Panc1 (cell line): ENCODE data around the gene SLC4A9. TPM values are rescaled to one million over a fixed set of nuclear protein-coding genes. Genes with fewer than 3 reads are reported as not detected.

Experiments used
- ATAC-seq: fragments of 200-7000 bp; cut with Tn5 transposase; 2 replicates; pipeline ENCODE4 v1.9.1; 2020; ENCODE audit warnings: mild to moderate bottlenecking, moderate library complexity
- BruUV-seq: library from RNA; stranded (reverse); fragments of 400-500 nt; replicated peaks from 2 replicates; lab custom pipeline; 2021; lab: Mats Ljungman, UMichigan
- CTCF ChIA-PET: fragments of 300-600 bp; sonication (Branson Sonifier 250); formaldehyde crosslinking; loops from one replicate; lab custom pipeline; 2022; ENCODE audit warnings: antibody characterized with exemption; lab: Charles Lee
- POLR2A ChIA-PET: fragments of 300-600 bp; sonication (Branson Sonifier 250); formaldehyde crosslinking; loops from one replicate; lab custom pipeline; 2022; ENCODE audit warnings: antibody characterized with exemption; lab: Charles Lee
- DNase-seq: peaks from one replicate; pipeline ENCODE4 v3.0.0-alpha.2; 2010; ENCODE audit warnings: low read depth, low spot score
- H3K27ac ChIP-seq: 2 replicates; pipeline ENCODE4 v1.5.1; 2011; ENCODE audit warnings: mild to moderate bottlenecking, low read length, inconsistent platforms
- H3K27me3 ChIP-seq: fragments of 200-500 bp; sonication (Bioruptor generic); 2 replicates; pipeline ENCODE4 v1.6.0; 2014; ENCODE audit warnings: low read length, inconsistent platforms; ENCODE audit not compliant: control insufficient read depth, insufficient read depth
- H3K36me3 ChIP-seq: fragments of 200-500 bp; sonication (Bioruptor generic); 2 replicates; pipeline ENCODE4 v1.5.1; 2014; ENCODE audit warnings: inconsistent platforms, mild to moderate bottlenecking, low read length, moderate library complexity; ENCODE audit not compliant: control insufficient read depth, insufficient read depth
- H3K4me1 ChIP-seq: 2 replicates; pipeline ENCODE4 v1.5.1; 2011; ENCODE audit warnings: inconsistent platforms, mild to moderate bottlenecking, low read length, moderate library complexity; ENCODE audit not compliant: control insufficient read depth, insufficient read depth
- H3K4me3 ChIP-seq, 2 experiments: 2 replicates each; pipeline ENCODE4 v1.5.1; 2011 to 2012; ENCODE audit warnings: low read depth in 2 of 2, low read length in 2 of 2, mild to moderate bottlenecking in 2 of 2, inconsistent platforms in 1 of 2, moderate library complexity in 1 of 2
- H3K9me3 ChIP-seq: fragments of 200-500 bp; sonication (Bioruptor generic); 2 replicates; pipeline ENCODE4 v1.5.1; 2014; ENCODE audit warnings: low read depth, mild to moderate bottlenecking, inconsistent platforms, low read length, moderate library complexity; ENCODE audit not compliant: control insufficient read depth, insufficient read depth
- CTCF ChIP-seq: fragments of 450-650 bp; IDR thresholded peaks from 2 replicates; pipeline ENCODE4 v1.5.1; 2017; ENCODE audit warnings: mild to moderate bottlenecking
- POLR2AphosphoS5 ChIP-seq: IDR thresholded peaks from 2 replicates; pipeline ENCODE4 v1.6.1; 2012; ENCODE audit warnings: mild to moderate bottlenecking, low read depth, low read length, moderate library complexity
- SIN3A ChIP-seq: IDR thresholded peaks from 2 replicates; pipeline ENCODE4 v1.6.1; 2012; ENCODE audit warnings: low read depth, mild to moderate bottlenecking, low read length, moderate library complexity, borderline replicate concordance; ENCODE audit not compliant: insufficient read depth
- TCF7L2 ChIP-seq: IDR thresholded peaks from 2 replicates; pipeline ENCODE4 v1.6.1; 2011; ENCODE audit warnings: mild to moderate bottlenecking, low read depth, low read length, inconsistent platforms
- in situ Hi-C: cut with HindIII; loops from 2 replicates; pipeline ENCODE4 v1.10.0; 2016; ENCODE audit warnings: low sequenced_read_pairs, low pct_unique_long_range_greater_than_20kb
- intact Hi-C: fragments of 100-400 bp; cut with micrococcal nuclease; formaldehyde crosslinking; loops from one replicate; pipeline ENCODE4 v1.10.0; 2022; ENCODE audit not compliant: unreplicated experiment
- total RNA-seq: library from RNA; stranded (reverse); gene quantifications from one replicate; pipeline ENCODE4 v1.2.1, GENCODE V29; 2021; ENCODE audit not compliant: unreplicated experiment
- TF ChIP-seq, protein P1 (sequence below), 2 experiments: IDR thresholded peaks; 2 replicates each; pipeline ENCODE4 v1.6.1; 2011 to 2012; ENCODE audit warnings: low read depth in 2 of 2, control low read depth in 1 of 2, low read length in 1 of 2, mild to moderate bottlenecking in 1 of 2, moderate library complexity in 1 of 2; ENCODE audit not compliant: insufficient read depth in 1 of 2

The SLC4A9 gene
- total RNA-seq, 1 experiment from 2014 or later, result not detected

DNA sequence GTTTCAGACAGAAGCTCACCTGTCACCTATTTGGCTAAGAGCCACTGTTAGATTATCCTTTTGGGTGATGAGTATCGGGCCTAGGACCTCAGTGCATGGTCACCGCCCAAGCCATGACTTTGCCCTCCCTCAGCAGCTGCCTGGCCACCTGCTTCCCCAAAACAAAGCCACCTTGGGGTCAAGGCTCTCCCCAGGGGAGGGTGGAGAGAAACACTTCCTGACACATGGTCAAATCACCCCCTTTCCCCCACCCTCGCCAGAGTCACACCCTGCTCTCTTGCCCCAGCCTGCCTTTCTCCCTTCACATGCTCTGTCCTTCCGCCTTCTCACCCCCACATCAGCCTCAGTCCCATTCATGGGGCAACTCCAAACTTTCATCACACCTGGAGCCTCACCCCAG is 11.9 kb upstream of the SLC4A9 start:
- no peak for TF ChIP-seq TCF7L2
- TF ChIP-seq, protein P1, sequence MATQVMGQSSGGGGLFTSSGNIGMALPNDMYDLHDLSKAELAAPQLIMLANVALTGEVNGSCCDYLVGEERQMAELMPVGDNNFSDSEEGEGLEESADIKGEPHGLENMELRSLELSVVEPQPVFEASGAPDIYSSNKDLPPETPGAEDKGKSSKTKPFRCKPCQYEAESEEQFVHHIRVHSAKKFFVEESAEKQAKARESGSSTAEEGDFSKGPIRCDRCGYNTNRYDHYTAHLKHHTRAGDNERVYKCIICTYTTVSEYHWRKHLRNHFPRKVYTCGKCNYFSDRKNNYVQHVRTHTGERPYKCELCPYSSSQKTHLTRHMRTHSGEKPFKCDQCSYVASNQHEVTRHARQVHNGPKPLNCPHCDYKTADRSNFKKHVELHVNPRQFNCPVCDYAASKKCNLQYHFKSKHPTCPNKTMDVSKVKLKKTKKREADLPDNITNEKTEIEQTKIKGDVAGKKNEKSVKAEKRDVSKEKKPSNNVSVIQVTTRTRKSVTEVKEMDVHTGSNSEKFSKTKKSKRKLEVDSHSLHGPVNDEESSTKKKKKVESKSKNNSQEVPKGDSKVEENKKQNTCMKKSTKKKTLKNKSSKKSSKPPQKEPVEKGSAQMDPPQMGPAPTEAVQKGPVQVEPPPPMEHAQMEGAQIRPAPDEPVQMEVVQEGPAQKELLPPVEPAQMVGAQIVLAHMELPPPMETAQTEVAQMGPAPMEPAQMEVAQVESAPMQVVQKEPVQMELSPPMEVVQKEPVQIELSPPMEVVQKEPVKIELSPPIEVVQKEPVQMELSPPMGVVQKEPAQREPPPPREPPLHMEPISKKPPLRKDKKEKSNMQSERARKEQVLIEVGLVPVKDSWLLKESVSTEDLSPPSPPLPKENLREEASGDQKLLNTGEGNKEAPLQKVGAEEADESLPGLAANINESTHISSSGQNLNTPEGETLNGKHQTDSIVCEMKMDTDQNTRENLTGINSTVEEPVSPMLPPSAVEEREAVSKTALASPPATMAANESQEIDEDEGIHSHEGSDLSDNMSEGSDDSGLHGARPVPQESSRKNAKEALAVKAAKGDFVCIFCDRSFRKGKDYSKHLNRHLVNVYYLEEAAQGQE (IDR thresholded peaks at IDR 0.05; ENCODE audit: insufficient read depth in 1 of 2, low read depth in 2 of 2, low read length in 1 of 2), result no peak
- POLR2A ChIA-PET, result interaction anchor here (0.6 to 0.7 kb wide), 2 partner anchors 18 to 132 kb away, joined by 3 read pairs; no protein-coding TSS in a partner anchor
- DNase-seq (no peak), ATAC-seq (no peak)
- Histone ChIP-seq H3K4me1 (peaks cover 14% of the 10 kb centered on the region), H3K36me3 (no peaks in the 10 kb centered on the region), H3K27ac (no peak overlapping the region), H3K4me3 (no peak overlapping the region), H3K27me3 (no peaks in the 10 kb centered on the region), H3K9me3 (no peaks in the 10 kb centered on the region)
- no TSS peak for BruUV-seq
- in situ Hi-C loops (no loop called here), intact Hi-C loops (no loop called here)
- CTCF ChIA-PET, result interaction anchor here (5.1 kb wide), 1 partner anchor 104 kb away, joined by 79 read pairs; no protein-coding TSS in a partner anchor

DNA sequence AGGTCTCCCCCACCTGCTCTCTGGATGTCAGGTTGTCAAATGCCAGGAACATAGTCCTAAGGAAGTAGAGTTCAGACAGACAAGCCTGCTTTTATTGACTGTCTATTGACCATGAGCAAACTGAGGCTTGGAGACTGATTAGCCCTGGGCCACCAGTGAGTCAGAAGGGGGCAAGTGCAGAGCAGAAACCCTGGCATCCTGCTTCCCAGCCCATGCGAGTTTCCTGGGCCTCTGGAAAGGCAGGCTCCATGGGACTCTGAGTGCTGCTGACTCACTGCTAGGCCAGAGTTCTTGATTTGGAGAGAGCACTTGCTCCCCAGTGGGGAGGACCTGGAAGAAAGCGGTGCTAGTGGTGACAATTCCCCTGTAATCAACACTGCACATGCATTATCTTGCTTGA is 10.8 kb upstream of the SLC4A9 start:
- ChIA-PET CTCF (no interaction called here), POLR2A (no interaction called here)
- H3K9me3 ChIP-seq, result no peaks in the 10 kb centered on the region
- DNase-seq (no peak), ATAC-seq (no peak)
- TF ChIP-seq, protein P1 (IDR thresholded peaks at IDR 0.05; ENCODE audit: insufficient read depth in 1 of 2, low read depth in 2 of 2, low read length in 1 of 2), result no peak
- no peak for TF ChIP-seq POLR2AphosphoS5
- no peaks in the 10 kb centered on the region for H3K27me3 ChIP-seq
- H3K4me1 ChIP-seq, result peaks cover 14% of the 10 kb centered on the region
- BruUV-seq, result no TSS peak
- intact Hi-C loops (no loop called here), in situ Hi-C loops (no loop called here)
- H3K4me3 ChIP-seq, result no peak overlapping the region
- H3K36me3 ChIP-seq, result no peaks in the 10 kb centered on the region
- no peak overlapping the region for H3K27ac ChIP-seq

- POLR2A ChIA-PET, result no interaction called here
- peak; percentile 80 for ATAC-seq
- no TSS peak for BruUV-seq
- no peaks in the 10 kb centered on the region for H3K36me3 ChIP-seq
- TF ChIP-seq POLR2AphosphoS5 (no peak), SIN3A (no peak), TCF7L2 (no peak), CTCF (peak; percentile 84)
- TF ChIP-seq, protein P1 (IDR thresholded peaks at IDR 0.05; ENCODE audit: insufficient read depth in 1 of 2, low read depth in 2 of 2, low read length in 1 of 2), result no peak
- in situ Hi-C loops, result no loop called here
- intact Hi-C loops, result loop anchor here (2.0 kb wide), 1 partner anchor 105 kb away; no protein-coding TSS in a partner anchor
- DNase-seq, result peak; percentile 66
- peaks cover 6% of the 10 kb centered on the region for H3K4me1 ChIP-seq
- CTCF ChIA-PET, result interaction anchor here (0.6 to 2.5 kb wide), 8 partner anchors 16 to 370 kb away, joined by 3 to 27 read pairs (median 4); partner anchors contain the start of gene PFDN1
- no peak overlapping the region for H3K27ac ChIP-seq
- H3K9me3 ChIP-seq, result no peaks in the 10 kb centered on the region
- H3K4me3 ChIP-seq, result no peak overlapping the region
- H3K27me3 ChIP-seq, result no peaks in the 10 kb centered on the region
These were observed 8.2 kb upstream of the SLC4A9 start for GRCh38 chr5:140351609-140352334.
